ENCODE data around the gene CEACAM3.

CEACAM3 gene

GRCh38 chr19:41815301-41815700 is 18.9 kb downstream of the CEACAM3 start:
- no peak for DNase-seq (ENCODE audit: low read depth)
- no peak overlapping the region for H3K4me3 ChIP-seq (ENCODE audit: low read depth, low read length)
- TF ChIP-seq MAX (IDR thresholded peaks at IDR 0.05; ENCODE audit: low read depth, low read length) (no peak), MYC (IDR thresholded peaks at IDR 0.05; ENCODE audit: low read depth, low read length) (no peak), CTCF (IDR thresholded peaks at IDR 0.05; ENCODE audit: low read depth, low read length) (no peak), POLR2A (IDR thresholded peaks at IDR 0.05; ENCODE audit: extremely low read depth, insufficient read length) (no peak)

GRCh38 chr19:41816761-41817160 is 20.4 kb downstream of the CEACAM3 start:
- DNase-seq (ENCODE audit: low read depth) = no peak
- no peak for TF ChIP-seq CTCF (IDR thresholded peaks at IDR 0.05; ENCODE audit: low read depth, low read length)
- TF ChIP-seq MAX (IDR thresholded peaks at IDR 0.05; ENCODE audit: low read depth, low read length) = no peak
- no peak overlapping the region for H3K4me3 ChIP-seq (ENCODE audit: low read depth, low read length)

- DNase-seq (ENCODE audit: low read depth) = peak; percentile 52
- TF ChIP-seq CTCF (IDR thresholded peaks at IDR 0.05; ENCODE audit: low read depth, low read length) (peak; percentile 50), MYC (IDR thresholded peaks at IDR 0.05; ENCODE audit: low read depth, low read length) (no peak), POLR2A (IDR thresholded peaks at IDR 0.05; ENCODE audit: extremely low read depth, insufficient read length) (no peak), MAX (IDR thresholded peaks at IDR 0.05; ENCODE audit: low read depth, low read length) (no peak)
- no peak overlapping the region for H3K4me3 ChIP-seq (ENCODE audit: low read depth, low read length)
Measured at GRCh38 chr19:41821003-41821735, 24.8 kb downstream of the CEACAM3 start.

- no peak overlapping the region for H3K4me3 ChIP-seq (ENCODE audit: low read depth, low read length)
- no peak for DNase-seq (ENCODE audit: low read depth)
- TF ChIP-seq MAX (IDR thresholded peaks at IDR 0.05; ENCODE audit: low read depth, low read length) = no peak
- TF ChIP-seq MYC (IDR thresholded peaks at IDR 0.05; ENCODE audit: low read depth, low read length) = no peak
- TF ChIP-seq CTCF (IDR thresholded peaks at IDR 0.05; ENCODE audit: low read depth, low read length) = no peak
- TF ChIP-seq POLR2A (IDR thresholded peaks at IDR 0.05; ENCODE audit: extremely low read depth, insufficient read length) = no peak
Measured at GRCh38 chr19:41837981-41838708, 41.8 kb downstream of the CEACAM3 start.

- no peak for TF ChIP-seq CTCF (IDR thresholded peaks at IDR 0.05; ENCODE audit: low read depth, low read length)
- no peak for TF ChIP-seq MYC (IDR thresholded peaks at IDR 0.05; ENCODE audit: low read depth, low read length)
- no peak for TF ChIP-seq MAX (IDR thresholded peaks at IDR 0.05; ENCODE audit: low read depth, low read length)
- TF ChIP-seq POLR2A (IDR thresholded peaks at IDR 0.05; ENCODE audit: extremely low read depth, insufficient read length) = no peak
- no peak for DNase-seq (ENCODE audit: low read depth)
- no peak overlapping the region for H3K4me3 ChIP-seq (ENCODE audit: low read depth, low read length)
Measured at GRCh38 chr19:41839211-41839610, 42.8 kb downstream of the CEACAM3 start.
